HG03342 (cell line): ENCODE measurements around the gene SETBP1.
"Not testable (repeated sequence)": the region's sequence is repeated elsewhere in the genome, so short reads cannot be mapped to it uniquely, and the experiment has no call there.

Source experiments
- ATAC-seq: cut with Tn5 transposase; IDR thresholded peaks from one replicate; pipeline ENCODE4 v1.9.1; 2021; ENCODE audit warnings: mild to moderate bottlenecking, moderate library complexity; ENCODE audit not compliant: unreplicated experiment

Gene SETBP1

DNA sequence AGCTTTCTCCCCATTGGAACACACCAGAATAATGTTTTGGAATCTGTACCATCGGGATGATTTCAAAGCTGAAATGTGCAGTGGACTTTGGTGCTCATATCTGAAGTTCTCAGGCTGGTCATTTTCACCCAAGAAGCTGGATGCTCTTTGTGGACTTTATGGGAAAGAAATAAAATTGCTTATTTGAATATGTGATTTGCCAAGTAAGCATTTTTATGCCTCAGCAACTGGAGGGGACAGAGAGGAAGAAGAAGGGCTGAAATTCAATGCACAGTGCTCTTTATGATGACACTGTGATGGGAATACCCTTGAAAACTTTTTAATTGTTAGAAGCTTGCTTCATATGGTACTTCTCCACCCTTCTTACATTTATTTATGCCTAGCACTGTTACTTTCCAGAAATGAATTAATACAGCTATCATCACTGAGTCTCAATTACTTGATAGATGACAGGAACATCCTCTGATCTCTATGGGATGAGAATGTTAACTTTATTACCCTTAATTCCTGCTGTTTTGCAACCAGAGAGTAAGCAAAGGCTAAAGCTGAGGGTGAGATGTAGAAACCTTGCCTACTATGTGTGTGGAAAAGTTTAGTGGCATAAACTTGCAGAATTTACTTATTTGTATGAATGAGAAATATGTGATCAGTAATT, 23.6 kb downstream of the SETBP1 start:
- no peak for ATAC-seq

DNA sequence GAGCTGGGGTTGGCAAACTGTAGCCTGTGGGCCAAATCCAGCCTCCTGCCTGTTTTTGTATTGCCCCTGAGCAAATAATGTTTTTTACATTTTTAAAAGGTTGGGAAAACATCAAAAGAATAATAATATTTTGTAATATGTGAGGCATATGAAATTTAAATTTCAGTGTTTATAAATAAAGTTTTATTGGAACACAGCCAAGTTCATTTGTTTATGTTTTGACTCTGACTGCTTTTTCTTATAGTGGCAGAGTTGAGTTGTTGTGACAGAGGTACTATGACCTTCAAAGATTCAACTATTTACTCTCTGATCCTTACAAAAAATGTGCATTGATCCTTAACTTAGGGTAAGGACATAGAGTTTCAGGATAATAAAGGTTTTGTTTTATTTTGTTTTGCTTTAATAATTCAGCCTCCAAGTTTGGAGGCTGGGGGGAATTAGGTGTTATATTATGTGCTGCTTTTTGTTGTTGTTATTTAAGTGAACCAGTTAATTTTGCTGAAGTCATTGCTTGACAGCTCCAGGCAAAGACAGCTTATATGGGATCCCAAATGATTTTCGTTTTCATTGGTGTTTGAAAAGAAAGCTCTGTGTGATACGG, 24.5 kb downstream of the SETBP1 start:
- ATAC-seq, result no peak

DNA sequence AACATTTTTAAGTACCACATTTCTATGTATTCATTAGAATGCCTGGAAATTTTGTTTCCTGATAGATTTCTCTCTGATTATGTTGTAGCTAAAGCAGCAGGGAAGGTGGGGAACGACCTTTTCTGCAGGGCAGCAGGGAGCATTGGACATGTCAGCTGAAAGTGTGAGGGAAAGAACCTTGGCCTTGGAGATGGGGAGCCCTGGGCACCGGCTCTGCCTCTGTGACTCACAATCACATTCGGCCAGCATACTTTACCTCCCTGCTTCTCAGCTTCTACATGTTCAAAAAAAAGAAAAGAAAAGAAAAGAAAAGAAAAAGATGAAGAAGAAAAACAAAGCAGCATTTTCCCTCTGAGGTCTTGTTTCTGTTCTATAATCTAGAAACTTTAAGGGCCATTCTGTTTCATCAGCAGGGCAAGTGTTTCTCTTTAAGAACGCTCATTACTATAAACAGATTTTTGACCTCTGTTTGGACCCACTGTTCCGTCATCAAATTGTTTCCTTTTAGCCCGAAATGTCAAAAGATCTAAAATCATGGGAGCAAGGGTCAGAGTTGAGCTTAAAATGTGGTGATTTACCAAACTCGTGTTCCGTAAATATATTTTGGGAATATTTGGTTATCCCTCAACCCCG, 27.9 kb downstream of the SETBP1 start:
- no peak for ATAC-seq

DNA sequence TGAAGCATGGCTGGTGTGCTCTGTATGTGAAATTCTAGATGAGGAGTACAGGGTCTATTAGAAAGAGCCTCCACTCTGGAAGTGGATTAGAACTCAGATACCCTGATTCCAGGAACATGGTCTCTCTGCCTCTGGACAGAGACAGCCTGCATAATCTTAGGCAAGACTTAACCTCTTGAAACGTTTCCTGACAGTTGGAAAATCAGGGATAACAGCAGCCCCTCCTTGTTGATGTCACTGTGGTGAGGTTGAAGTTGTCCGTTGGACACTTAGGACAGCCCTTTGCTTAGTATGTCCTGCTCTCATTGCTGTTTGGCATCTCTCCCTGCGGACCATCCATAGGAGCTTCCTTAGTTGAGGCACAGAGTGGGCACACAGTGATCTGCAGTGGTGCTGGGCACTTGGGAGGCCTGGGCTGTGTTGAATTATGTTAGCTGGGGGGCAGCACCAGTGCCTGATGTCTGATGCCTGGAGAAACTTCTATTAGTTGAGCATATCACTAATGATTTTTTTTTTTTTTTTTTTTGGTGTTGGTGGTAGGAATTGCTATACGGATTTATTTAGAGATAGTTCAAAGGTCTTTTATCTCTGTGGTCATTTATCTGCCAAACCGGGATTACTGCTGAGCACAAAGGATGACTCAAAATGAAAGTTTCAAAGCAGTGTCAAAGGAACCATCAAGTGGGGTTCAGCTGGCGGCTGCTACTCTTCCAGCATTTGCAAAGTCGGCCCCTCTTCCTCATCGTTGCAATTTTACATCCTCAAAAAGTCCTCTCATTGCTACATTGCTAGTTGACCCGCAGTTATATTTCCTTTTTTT, 28.8 kb downstream of the SETBP1 start:
- ATAC-seq, result peak; percentile 93

DNA sequence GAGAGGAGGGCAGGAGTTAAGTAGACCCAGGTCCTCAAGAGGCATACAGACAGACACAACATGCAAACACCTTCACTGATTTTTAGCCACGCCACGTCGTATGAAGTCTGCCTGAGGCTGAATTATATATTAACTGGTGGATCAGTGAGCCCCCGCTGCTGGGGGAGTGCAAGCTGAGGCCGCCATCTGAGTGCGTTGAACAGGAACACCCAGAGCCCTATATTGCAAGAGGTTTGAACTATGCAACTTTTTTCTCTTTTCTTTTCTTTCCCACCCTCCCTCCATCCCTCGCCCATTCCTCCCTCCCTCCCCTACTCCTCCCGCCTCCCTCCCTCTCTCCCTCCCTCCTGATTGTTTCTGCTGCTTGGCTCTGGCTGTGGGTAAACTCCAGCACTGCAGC, 30.2 kb downstream of the SETBP1 start:
- ATAC-seq, result no peak

DNA sequence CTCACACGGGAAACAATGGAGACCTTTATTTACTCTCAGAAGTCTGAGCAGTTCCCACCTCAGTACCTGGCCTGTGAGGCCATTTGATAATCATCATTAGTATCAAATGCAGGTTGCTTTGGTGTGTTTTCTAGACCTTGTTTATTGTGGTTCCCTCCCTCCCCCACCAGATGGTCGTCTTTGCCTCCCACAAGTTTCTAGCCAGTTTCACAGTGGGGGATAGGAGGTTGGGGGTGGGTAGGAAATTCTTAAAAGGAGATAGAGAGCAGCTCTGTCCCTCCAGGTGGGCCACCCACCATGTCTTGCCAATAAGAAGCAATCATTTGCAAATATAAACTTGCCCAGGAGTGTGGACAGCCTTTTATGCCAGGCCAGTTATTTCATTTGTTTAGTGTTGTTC, 31.3 kb downstream of the SETBP1 start:
- no peak for ATAC-seq

DNA sequence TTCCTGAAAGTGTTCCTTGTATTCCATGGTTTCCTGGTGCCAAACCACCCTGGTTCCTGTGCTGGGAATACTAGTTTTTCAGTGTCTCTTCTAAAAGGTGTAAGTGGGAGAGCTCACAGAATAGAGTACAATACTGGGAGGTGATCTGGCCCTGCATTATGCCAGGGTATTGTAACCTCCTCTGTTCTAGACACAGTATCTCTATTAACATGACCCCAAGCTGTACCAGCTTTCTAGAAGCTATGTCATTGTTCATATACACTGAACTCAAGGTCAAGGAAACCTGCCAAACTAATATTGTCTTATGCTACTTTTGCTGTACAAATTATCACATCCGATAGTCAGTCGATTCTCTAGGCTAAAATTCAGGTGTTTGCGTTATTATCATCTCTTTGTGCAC, 32.7 kb downstream of the SETBP1 start:
- ATAC-seq, result no peak

DNA sequence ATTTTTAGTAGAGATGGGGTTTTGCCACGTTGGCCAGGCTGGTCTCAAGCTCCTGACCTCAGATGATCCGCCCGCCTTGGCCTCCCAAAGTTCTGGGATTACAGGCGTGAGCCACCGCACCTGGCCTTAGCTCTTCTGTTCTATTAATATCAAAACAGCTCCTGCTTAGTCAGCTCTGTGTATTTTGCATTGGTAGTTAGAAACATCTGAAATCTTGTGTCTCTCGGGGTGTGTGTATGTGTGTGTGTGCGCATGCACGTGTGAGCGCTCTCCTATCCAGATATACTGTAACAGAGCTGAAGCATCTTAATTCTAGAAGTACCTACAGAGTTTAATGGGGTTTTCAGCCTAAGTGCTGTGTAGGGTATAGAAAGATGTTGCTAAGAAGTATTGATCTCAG, 33.7 kb downstream of the SETBP1 start:
- ATAC-seq, result no peak

DNA sequence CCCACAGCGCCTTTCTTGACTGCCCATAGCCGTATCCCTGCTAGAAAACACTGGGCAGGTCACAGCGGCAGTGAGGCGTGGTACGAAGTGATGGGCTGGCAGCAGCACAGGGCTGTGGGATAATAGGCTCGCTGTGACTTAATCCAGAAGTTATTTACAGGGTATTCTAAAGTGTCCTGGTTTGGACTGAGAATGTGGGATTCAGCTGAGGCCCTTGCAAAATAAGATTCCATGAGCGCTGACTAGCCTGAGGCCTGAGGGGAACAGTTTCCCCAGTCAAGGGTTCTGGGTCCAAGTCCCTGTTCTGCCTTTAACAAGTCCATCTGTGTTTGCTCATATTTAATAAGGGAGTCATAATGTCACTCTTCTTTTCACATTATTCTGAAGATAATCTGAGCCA, 34.6 kb downstream of the SETBP1 start:
- no peak for ATAC-seq

DNA sequence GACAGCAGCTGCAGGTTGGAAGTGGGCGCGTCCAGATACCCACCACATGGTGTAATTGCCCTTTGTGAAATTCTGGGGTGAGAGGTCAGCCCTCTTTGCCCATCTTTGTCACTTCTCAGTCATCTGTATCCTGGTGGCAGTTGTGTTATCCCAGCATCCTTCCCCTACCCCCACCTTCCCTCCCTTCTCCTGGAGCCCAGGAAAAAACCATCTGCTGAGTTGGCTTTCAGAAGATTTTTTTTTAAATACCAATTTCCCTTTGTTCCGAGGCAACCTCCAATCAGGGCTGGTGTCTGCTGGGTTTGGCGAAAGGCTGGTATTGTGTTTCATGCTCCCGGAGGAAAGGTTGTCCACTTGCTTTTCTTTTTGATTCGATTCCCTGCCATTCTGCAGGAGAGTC, 35.2 kb downstream of the SETBP1 start:
- ATAC-seq, result no peak

DNA sequence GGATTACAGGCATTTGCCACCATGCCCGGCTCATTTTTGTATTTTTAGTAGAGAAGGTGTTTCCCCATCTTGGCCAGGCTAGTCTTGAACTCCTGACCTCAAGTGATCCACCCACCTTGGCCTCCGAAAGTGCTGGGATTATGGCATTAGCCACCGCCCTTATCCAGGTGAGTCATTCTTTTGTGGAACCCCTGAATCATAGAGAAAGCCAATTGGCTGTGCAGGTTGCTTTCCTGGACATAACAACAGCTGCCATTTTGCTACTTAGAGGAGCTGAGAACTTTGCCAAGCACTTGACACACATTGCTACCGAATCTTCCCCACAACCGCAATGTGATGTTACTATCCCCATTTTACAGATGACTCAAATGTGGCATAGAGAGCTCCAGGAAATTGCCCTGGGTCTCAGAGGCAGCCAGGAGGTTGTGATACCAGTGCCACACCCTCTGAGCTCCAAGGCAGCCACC, 36.0 kb downstream of the SETBP1 start:
- no peak for ATAC-seq

DNA sequence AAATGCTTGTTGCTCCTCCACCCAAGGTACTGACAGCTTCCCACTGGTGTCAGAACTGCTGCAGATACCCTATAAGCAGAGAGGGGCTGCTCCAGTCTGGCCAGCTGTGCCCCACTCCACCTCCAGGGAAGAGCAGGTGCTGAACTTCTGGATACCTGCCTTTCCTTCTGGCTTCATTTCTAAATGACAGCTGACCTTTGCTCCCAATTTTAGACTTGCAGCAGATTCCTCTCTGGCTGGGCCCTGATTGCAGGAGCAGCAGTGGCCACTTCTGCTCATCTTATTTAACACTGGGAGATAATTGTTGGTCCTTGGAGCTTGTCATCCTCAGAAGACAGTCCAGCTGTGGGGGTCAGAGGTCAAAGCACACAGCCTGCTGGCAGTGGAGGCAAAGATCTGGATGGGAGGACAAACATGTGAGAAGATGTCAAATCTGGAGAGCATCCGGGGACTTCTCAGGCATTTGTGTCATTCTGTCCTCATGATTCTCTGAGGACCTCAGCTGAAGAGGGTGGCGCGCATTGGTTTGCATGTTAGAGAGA, 38.9 kb downstream of the SETBP1 start:
- ATAC-seq, result no peak

DNA sequence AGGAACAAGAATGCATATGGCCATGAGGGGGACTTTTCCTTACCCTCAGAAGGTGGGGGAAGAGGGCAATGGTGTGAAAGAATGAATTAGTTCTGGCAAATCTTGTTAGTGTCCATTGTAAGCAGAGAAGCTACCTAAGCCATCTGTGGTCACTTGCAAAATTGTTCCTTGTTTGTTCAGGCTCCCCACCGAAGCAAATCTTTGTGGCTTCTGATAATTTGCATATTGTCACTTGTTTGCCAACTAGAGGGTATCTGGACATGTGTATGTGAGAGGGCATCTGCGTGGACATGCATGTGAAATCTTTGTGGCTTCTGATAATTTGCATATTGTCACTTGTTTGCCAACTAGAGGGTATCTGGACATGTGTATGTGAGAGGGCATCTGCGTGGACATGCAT, 41.1 kb downstream of the SETBP1 start:
- not testable (repeated sequence) for ATAC-seq

DNA sequence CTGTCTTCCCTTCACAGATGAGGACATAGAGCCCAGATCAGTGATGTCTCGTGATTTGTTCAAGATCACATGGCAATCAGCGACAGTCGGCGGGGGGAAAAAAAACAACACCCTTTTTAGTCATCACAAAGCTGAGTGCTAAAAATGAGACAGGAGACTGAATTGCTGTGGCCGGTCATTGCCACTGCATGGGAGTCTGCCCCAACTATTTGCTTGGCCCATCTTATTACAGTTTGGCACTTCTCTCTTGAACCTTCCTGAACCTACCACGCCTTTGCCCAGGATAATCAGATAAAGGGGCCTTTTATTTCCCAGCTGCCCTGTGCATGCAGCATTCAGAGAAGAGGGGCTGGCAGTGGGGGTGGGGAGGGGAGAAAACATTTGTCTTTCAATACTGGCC, 42.7 kb downstream of the SETBP1 start:
- peak; percentile 32 for ATAC-seq

DNA sequence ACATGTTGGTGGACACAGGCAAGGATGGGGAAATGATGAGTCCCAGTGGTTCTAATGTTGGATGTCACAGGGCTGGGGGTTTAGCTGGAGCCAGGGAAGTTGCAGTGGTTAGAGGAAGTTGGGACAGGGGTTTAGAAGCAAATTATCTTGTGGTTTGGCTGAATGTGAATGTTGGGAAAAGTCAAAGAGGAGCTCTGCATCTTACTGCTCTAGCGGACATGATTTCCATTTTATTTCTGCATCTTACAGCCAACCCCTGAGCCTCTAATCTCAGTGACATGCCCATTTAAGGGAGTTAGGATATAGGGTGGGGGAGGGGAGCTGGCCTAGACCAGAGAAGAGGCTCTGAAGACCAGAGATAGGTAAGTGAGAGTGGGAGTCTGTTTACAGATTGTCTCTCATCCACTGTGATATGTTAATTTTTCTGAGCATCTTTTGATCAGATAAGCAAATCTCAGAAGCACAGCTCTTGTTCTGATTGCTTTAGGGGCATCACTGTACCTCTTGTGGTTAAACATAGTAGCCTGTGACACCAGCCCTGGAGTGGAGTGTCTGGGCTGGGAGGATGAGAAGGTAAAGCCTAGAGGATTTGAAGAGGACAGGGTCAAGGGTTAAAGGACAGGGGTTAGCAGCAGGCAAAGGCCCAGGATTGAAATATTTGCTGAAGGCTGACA, 43.6 kb downstream of the SETBP1 start:
- ATAC-seq, result no peak

DNA sequence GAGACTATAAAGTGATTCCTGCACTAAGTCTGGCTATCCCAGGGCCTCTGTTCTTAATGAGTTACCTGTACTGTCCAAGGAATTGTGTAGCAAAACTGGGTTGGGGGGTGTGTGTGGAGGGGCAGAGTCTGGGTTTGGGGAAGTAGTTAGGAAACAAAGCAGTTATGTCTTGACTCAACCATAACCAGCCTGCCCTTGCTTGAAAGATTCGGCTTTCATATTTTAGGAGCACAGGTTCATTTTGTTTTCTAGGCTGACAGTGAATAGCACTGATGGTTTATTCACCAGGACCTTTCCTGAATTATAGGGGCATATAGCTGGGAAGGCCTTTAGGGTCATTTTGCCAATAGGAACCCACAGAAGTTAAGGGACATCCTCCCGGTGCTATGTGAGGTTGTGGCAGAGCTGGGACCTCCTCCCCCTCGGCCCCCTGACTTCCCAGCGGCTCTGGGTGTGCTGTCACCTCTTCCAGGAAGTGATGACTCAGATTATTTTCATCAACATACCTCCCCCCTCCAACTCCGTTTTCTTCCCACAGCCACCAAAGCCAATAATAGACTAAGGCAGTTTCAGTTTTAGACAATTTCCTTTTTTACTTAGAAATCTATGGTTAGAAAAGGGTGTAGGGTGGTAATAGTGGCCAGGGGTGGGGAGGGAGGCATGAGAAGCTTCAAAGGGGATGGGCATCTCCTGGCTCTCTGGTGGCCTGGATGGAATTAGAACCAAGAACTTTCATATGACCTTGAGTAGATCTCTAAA, 44.8 kb downstream of the SETBP1 start:
- ATAC-seq, result peak; percentile 57

DNA sequence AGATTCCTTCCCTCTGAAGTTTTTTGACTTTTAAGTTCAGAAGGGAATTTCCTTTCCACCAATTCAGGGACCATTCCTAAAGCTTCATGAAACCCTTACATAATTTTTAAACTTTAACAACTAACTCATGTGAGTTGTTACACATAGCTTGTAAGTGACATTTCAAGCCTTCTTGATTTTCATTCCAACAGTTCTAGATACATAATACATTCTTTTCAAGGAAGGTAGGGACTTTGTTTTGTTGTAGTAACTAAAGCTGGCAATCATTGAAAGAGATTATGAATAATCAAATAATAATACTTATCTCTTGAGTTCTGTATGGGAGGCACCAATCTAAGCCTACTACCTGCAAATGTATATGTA, 45.4 kb downstream of the SETBP1 start:
- ATAC-seq, result no peak

DNA sequence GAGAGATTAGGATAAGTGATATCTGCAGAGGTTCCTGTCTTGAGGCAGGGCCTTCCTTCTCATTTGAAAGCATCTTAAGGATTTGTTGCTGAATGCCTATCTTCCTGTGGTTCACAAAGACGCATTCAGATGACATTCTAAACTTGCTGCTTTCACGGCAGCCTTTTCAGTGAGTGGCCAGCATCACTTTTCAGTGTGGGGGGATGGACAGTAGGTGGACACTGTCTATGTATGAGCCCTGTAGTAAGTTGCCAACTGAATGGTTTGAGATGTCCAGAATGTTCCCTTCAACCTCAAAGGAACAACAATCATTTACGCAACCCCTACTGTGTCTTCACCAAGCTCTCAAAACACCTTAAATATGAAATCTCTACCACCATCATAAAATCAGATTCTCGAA, 46.6 kb downstream of the SETBP1 start:
- ATAC-seq, result no peak

DNA sequence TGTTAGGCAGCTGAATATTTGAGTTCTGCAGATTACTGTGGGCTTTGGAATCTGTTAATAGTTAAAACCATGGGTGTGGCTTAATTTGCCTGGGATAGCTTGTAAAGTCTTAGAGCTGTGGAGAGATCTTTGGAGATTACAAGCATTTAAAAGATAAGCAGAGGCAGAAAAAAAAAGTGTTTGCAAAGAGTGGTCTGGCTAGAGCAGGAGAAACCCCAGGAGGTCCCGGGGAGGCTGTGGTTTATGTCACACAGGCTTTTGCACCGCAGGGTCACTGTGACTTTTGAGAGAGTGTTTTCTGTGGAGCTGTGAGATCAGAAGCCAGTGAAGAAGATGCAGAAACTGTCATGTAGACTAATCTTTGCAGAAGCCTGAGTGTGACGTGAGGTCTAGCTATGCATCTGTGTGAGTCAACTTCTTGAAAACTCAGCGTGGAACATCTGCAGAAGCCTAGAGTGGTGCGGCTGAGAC, 49.0 kb downstream of the SETBP1 start:
- ATAC-seq, result no peak
